HG02759 (cell line): Measurements from ENCODE around the gene CD3E.

ENCODE experiments used
- ATAC-seq: cut with Tn5 transposase; IDR thresholded peaks from one replicate; pipeline ENCODE4 v1.9.1; 2021; ENCODE audit warnings: mild to moderate bottlenecking, moderate library complexity; ENCODE audit not compliant: unreplicated experiment

The CD3E gene

DNA sequence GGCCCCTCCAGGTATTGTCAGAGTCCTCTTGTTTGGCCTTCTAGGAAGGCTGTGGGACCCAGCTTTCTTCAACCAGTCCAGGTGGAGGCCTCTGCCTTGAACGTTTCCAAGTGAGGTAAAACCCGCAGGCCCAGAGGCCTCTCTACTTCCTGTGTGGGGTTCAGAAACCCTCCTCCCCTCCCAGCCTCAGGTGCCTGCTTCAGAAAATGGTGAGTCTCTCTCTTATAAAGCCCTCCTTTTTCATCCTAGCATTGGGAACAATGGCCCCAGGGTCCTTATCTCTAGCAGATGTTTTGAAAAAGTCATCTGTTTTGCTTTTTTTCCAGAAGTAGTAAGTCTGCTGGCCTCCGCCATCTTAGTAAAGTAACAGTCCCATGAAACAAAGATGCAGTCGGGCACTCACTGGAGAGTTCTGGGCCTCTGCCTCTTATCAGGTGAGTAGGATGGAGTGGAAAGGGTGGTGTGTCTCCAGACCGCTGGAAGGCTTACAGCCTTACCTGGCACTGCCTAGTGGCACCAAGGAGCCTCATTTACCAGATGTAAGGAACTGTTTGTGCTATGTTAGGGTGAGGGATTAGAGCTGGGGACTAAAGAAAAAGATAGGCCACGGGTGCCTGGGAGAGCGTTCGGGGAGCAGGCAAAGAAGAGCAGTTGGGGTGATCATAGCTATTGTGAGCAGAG, at the start of gene CD3E:
CD3E (plus strand) TSS at position 163 of the 681 bp plus-strand sequence; CDS start at position 386, 223 bp downstream.
- no peak for ATAC-seq

- ATAC-seq, result no peak
These were observed 46.1 kb upstream of the CD3E start for GRCh38 chr11:118258410-118258809.

DNA sequence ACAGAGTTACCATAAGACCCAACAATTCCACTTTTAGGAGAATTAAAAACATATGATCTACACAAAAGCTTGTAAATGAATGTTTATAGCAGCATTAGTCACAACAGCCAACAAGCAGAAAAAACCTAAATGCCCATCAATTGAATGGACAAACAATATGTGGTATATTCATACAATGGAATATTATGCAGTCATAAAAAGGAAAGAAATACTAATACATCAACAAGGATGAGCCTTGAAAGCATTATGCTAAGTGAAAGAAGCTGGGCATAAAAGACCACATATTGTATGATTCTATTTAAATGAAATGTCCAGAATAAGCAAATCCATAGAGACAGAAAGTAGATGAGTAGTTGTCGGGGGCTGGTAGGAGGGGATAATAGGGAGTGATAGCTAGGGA, 45.4 kb upstream of the CD3E start:
- no peak for ATAC-seq

- no peak for ATAC-seq
These were observed 44.2 kb upstream of the CD3E start for GRCh38 chr11:118260353-118260752.

DNA sequence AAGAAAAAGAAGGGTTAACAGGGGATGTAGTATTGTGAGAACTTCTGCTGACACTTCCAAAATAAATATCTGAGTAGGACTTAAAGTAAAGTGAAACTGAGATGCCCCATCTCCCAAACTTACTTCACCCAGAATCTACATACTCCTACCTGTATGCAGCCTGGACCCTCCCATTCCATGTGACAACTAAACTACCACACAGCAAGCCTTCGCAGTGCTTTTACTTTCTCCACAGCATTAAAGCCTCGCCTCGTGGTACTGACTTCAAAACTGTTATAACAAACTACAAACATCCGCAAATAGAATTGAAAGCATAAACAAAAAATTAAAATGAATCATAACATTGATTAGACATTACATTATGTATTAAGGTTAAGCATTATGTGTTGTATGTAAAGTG, 41.4 kb upstream of the CD3E start:
- ATAC-seq, result no peak

- no peak for ATAC-seq
These were observed 40.6 kb upstream of the CD3E start, which contains the start of gene MPZL2 for GRCh38 chr11:118263695-118264568. Gene MPZL2, minus strand, starts transcription at chr11:118264297. Its CDS starts 144 bp downstream, at chr11:118264153.

DNA sequence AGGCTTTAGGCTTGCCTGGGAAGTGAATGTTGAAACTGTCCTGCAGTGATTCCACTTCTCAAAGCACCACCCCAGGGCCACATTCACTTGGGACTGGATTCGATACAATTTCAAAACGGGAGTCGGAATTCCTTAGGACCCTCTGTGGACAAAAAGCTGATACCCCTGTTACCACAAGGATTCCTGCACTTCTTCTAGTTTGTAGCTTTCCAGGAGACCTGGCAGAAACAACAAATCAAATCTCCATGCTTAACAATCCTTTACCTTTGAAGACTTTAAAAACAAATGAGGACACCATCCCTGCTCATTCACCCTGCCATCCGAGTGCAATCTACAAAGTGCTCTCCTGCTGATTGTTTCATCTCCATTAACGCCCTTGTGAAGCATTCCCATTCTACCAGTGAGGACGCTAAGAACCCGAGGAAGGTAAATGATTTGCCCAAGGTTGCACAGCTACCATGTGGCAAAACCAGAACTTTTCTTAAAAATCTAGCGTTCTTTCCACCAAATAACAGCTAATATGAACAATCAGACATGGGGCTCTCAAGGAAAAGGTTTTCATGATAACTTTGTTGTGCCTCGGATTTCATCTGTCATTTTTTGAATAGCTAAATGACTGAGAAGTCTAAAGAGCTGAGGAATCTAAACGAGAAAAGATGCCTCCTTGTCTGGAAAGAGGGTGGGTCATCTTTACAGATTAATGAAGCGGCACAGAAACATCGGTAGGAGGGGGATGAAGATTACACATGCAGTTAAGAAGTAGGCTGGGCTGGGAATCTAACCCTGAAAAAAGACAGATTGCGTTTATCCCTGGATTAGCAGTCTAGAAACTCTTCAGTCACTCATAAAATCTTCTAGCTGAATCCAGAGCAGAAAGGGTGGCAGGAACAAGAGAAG, 39.7 kb upstream of the CD3E start:
- ATAC-seq, result no peak

DNA sequence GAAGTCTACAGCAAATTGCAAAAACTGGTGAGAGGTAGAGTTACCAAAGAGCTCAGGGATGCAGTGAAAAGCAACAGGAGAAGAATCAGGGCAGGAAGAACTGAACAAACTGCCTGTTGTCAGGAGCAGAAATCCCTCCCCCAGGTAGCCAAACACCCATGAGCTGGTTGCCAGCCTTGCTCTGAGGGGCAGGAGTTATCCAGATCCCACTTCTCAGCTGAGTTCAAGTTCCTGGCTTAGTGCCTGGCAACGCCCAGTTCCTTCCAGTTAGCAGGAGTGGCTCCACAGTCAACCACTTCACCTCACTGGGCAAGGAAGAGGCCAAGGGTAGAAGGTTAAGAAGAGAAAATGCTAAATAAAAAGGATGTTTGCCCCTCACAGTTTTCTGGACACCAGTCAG, 38.6 kb upstream of the CD3E start:
- no peak for ATAC-seq

DNA sequence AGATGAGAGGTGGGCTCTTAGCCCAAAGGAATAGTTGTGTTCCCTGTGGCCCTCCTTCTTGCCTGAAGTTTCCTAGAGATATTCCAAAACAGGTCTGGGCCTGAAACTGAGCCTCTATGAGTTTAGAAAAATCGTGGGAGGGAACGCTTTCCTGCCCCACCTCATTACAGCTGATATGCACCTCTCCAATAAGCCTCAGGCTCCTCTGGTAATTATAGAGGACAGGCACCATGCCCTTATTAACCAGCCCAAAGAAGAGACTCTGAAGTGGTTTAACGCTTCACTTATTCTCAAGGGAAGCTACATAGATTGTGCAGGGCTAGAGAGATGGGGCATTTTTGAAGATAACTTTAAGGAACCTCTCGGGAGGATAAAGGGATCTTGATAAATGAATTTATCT, 37.0 kb upstream of the CD3E start:
- ATAC-seq, result no peak

DNA sequence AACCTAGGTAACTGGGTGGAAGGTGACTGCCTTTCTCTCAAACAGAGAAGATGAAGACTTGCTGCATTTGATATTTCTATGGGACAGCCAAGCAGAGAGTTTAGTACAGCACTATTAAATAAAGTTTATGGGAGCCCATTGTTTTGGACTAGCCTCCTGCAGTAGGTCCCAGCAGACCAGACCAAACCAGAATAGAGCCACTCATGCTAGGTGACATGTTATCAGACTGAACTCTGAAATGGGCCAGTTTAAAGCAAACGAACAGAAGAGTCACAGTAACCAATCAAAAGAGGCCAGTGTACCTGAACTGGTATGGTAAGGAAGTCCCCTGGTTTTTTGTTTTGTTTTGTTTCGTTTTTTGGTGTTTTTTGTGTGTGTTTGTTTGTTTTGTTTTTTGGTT, 32.5 kb upstream of the CD3E start:
- ATAC-seq, result no peak

- no peak for ATAC-seq
These were observed 30.3 kb upstream of the CD3E start for GRCh38 chr11:118274186-118274585.

DNA sequence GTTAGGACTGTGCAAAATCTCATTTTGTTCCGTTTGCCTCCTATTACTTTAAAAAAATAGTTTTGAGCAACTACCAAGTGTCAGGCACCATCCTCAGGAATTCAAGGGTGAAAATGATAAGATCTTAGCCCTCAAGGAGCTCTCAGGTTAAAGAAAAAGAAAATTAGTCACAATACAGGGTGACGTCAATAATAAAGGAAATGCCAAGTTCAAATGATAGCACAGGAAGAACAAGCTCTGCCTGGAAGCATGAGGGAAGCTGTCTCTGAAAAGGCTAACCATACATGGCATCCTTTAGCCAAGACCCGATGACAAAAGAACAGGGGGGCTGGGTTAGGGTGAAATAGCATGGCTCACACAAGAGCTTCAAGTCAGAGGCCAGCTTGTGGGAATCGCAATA, 29.4 kb upstream of the CD3E start:
- no peak for ATAC-seq

- no peak for ATAC-seq
These were observed 28.1 kb upstream of the CD3E start for GRCh38 chr11:118276422-118276821.

DNA sequence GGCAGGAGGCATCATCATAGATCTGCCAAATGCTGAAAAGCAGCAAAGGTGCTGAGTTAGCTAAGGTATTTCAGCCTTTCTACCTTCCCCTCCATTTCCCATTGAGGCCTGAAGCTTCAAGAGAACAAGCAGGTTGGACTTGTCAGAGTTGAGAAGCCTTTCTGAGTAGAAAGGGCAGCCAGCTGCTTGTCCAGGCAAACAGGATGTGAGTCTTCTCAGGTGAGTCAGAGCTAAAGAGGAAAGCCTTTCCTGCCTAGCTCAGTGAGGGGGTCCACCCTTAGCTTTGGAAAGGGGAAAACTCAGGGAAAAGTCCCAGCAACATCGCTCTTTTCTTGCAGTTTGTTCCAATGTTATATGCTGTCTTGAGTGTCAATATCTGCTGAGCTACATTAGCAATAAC, 27.2 kb upstream of the CD3E start:
- ATAC-seq, result no peak

- no peak for ATAC-seq
These were observed 23.2 kb upstream of the CD3E start for GRCh38 chr11:118281284-118281683.

- ATAC-seq, result no peak
These were observed 21.9 kb upstream of the CD3E start for GRCh38 chr11:118282606-118283005.

DNA sequence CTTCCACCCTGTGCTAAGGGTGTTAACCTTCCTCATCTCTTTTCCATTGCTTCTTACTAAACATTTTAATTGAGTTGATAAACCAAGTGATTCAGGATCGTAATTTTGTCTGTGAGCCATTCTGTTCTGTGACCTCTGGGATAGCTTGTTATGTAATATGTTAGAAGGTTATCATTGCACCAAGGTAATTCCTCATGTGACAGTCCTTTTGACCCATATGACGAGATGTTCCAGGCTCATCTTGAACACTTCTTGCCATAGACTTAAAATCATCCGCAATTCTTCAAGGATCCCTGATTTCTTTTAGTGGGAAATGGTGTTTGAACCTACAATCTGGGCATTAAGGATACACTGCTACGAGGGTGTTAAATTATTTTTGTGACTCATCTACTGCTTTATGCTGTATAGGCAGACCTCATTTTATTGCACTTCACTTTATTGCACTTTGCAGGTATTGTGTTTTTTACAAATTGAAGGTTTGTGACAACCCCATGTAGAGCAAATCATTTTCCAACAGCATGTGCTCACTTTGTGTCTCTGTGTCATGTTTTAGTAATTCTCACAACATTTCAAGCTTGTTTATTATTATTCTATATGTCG, 21.4 kb upstream of the CD3E start:
- ATAC-seq, result no peak

DNA sequence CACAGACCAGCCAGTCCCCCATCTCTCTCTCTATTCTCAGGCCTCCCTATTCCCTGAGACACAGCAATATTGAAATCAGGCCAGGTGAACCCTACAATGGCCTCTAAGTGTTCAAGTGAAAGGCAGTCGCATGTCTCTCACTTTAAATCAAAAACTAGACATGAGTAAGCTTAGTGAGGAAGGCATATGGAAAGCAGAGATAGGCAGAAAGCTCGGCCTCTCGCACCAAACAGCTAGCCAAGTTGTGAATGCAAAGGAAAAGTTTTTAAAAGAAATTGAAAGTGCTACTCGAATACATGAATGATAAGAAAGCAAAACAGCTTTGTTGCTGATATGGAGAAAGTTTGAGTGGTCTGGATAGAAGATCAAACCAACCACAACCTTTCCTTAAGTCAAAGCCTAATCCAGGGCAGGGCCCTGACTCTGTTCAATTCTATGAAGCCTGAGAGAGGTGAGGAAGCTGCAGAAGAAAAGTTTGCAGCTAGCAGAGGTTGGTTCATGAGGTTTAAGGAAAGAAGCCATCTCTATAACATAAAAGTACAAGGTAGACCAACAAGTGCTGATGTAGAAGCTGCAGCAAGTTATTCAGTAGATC, 20.7 kb upstream of the CD3E start:
- no peak for ATAC-seq

- ATAC-seq, result no peak
These were observed 18.0 kb upstream of the CD3E start for GRCh38 chr11:118286545-118286944.

GRCh38 chr11:118287006-118287405, 17.5 kb upstream of the CD3E start:
- ATAC-seq, result no peak
